A549 (cell line): ENCODE data around the gene ACSBG1. TPM values are rescaled to one million over a fixed set of nuclear protein-coding genes. Genes with fewer than 3 reads are reported as not detected.

Experiments used
- ATAC-seq, 2 experiments: fragments of 200-7000 bp in 1 of 2; fragments of >200 bp in 1 of 2; cut with Nextera tagmentation in 1 of 2; cut with Tn5 transposase in 1 of 2; 3 replicates each; pipeline versions ENCODE4 v1.8.0 to v1.9.1; 2018 to 2020; ENCODE audit warnings: mild to moderate bottlenecking in 1 of 2, moderate library complexity in 1 of 2
- CTCF ChIA-PET: fragments of 300-600 bp; sonication (Branson Sonifier 250); formaldehyde crosslinking; extraction: SDS; loops from one replicate; lab custom pipeline; 2021; ENCODE audit warnings: antibody characterized with exemption, inconsistent platforms; lab: Yijun Ruan, JAX
- POLR2A ChIA-PET: fragments of 350-600 bp; formaldehyde crosslinking; extraction: SDS; loops from one replicate; lab custom pipeline; 2021; ENCODE audit warnings: antibody characterized with exemption, inconsistent platforms; lab: Yijun Ruan, JAX
- DNase-seq, 2 experiments: peaks; one replicate each; pipeline versions ENCODE4 v3.0.0 to v3.0.0-alpha.2; 2011 to 2016; ENCODE audit warnings: low read depth in 1 of 2, low spot score in 1 of 2
- FAIRE-seq: peaks from 2 replicates; lab custom pipeline; 2011; peaks lifted over from hg19 to GRCh38; lab: Jason Lieb, UNC
- H3K27ac ChIP-seq, 2 experiments: fragments of >200 bp; sonication (Bioruptor Twin); formaldehyde crosslinking; 3 replicates each; pipeline ENCODE4 v1.5.1; 2016 to 2017
- H3K4me1 ChIP-seq: fragments of >200 bp; sonication (Bioruptor Twin); formaldehyde crosslinking; 3 replicates; pipeline ENCODE4 v1.6.1; 2016
- H3K4me2 ChIP-seq: fragments of >200 bp; sonication (Bioruptor Twin); formaldehyde crosslinking; 3 replicates; pipeline ENCODE4 v1.6.1; 2016
- H3K4me3 ChIP-seq: fragments of >200 bp; sonication (Bioruptor Twin); formaldehyde crosslinking; 3 replicates; pipeline ENCODE4 v1.5.1; 2016
- H3K9me3 ChIP-seq: fragments of >200 bp; sonication (Bioruptor Twin); formaldehyde crosslinking; 3 replicates; pipeline ENCODE4 v1.6.1; 2016
- ATOH8 ChIP-seq: fragments of 250-450 bp; sonication (Bioruptor Pico); IDR thresholded peaks from 2 replicates; pipeline ENCODE4 v1.5.0; 2020; ENCODE audit warnings: low read depth, mild to moderate bottlenecking, moderate library complexity
- CBX2 ChIP-seq: fragments of 200-600 bp; sonication (generic); IDR thresholded peaks from 2 replicates; pipeline ENCODE4 v1.6.1; 2016; ENCODE audit warnings: low read depth, mild to moderate bottlenecking, borderline replicate concordance
- CBX8 ChIP-seq: fragments of 200-600 bp; sonication (generic); IDR thresholded peaks from 2 replicates; pipeline ENCODE4 v1.6.1; 2016
- CHD4 ChIP-seq: fragments of 200-600 bp; sonication (generic); IDR thresholded peaks from 2 replicates; pipeline ENCODE4 v1.6.1; 2016; ENCODE audit warnings: antibody characterized with exemption, mild to moderate bottlenecking, borderline replicate concordance
- CTCF ChIP-seq: fragments of >200 bp; sonication (Bioruptor Twin); formaldehyde crosslinking; IDR thresholded peaks from 3 replicates; pipeline ENCODE4 v1.5.1; 2016
- EHMT2 ChIP-seq: fragments of 200-600 bp; sonication (generic); IDR thresholded peaks from 2 replicates; pipeline ENCODE4 v1.6.1; 2016; ENCODE audit warnings: antibody characterized with exemption, low read depth, mild to moderate bottlenecking, moderate library complexity
- GATA3 ChIP-seq: IDR thresholded peaks from 2 replicates; pipeline ENCODE4 v1.6.1; 2012; ENCODE audit warnings: borderline replicate concordance
- HEYL ChIP-seq: fragments of 250-450 bp; sonication (Bioruptor Pico); IDR thresholded peaks from 2 replicates; pipeline ENCODE4 v1.8.0; 2021; ENCODE audit warnings: mild to moderate bottlenecking, moderate library complexity
- HOXA7 ChIP-seq: fragments of 250-450 bp; sonication (Bioruptor Pico); IDR thresholded peaks from 2 replicates; pipeline ENCODE4 v1.5.0; 2020; ENCODE audit warnings: mild to moderate bottlenecking, moderate library complexity
- HOXB5 ChIP-seq: fragments of 250-450 bp; sonication (Bioruptor Pico); IDR thresholded peaks from 2 replicates; pipeline ENCODE4 v1.5.0; 2020; ENCODE audit warnings: mild to moderate bottlenecking, moderate library complexity
- MAFK ChIP-seq: fragments of 450-650 bp; IDR thresholded peaks from 2 replicates; pipeline ENCODE4 v1.6.1; 2014; ENCODE audit not compliant: partially characterized antibody
- MYC ChIP-seq: IDR thresholded peaks from 2 replicates; pipeline ENCODE4 v1.6.1; 2012; ENCODE audit warnings: mild to moderate bottlenecking, inconsistent platforms, low read length, improper control_type of control experiment, borderline replicate concordance
- NR3C1 ChIP-seq: fragments of >200 bp; sonication (Bioruptor Twin); formaldehyde crosslinking; IDR thresholded peaks from 3 replicates; pipeline ENCODE4 v1.6.1; 2017
- PHF8 ChIP-seq: fragments of 200-600 bp; sonication (generic); IDR thresholded peaks from 2 replicates; pipeline ENCODE4 v1.6.1; 2016; ENCODE audit warnings: low read depth, mild to moderate bottlenecking, antibody characterized with exemption, moderate library complexity, borderline replicate concordance
- POLR2A ChIP-seq: IDR thresholded peaks from 2 replicates; pipeline ENCODE4 v1.6.1; 2012; ENCODE audit warnings: mild to moderate bottlenecking, low read length
- POLR2AphosphoS2 ChIP-seq: conservative IDR thresholded peaks from 2 replicates; pipeline ENCODE4 v1.6.1; 2012; ENCODE audit warnings: low read length, improper control_type of control experiment, inconsistent platforms
- RAD21 ChIP-seq, 2 experiments: fragments of >200 bp in 1 of 2; sonication (Bioruptor Twin) in 1 of 2; formaldehyde crosslinking in 1 of 2; IDR thresholded peaks in 1 of 2; conservative IDR thresholded peaks in 1 of 2; 2 replicates in 1 of 2; 3 replicates in 1 of 2; pipeline ENCODE4 v1.6.1; 2012 to 2018; ENCODE audit warnings: inconsistent platforms in 1 of 2
- REST ChIP-seq: fragments of 200-600 bp; sonication (generic); IDR thresholded peaks from 2 replicates; pipeline ENCODE4 v1.6.1; 2016; ENCODE audit warnings: antibody characterized with exemption, mild to moderate bottlenecking, moderate library complexity
- RFX5 ChIP-seq: fragments of 450-650 bp; IDR thresholded peaks from 2 replicates; pipeline ENCODE4 v1.7.1; 2014; ENCODE audit warnings: antibody characterized with exemption, mild to moderate bottlenecking, moderate library complexity
- SMC3 ChIP-seq: fragments of >200 bp; sonication (Bioruptor Twin); formaldehyde crosslinking; IDR thresholded peaks from 3 replicates; pipeline ENCODE4 v1.6.1; 2018; ENCODE audit warnings: inconsistent platforms
- SREBF2 ChIP-seq: fragments of 450-650 bp; IDR thresholded peaks from 2 replicates; pipeline ENCODE4 v1.6.1; 2014; ENCODE audit warnings: mild to moderate bottlenecking, moderate library complexity
- WGBS: methylation state at CpG from one replicate; pipeline ENCODE4 v1.1.6; 2017; ENCODE audit errors: missing lambda C conversion rate; 5-methylcytosine and 5-hydroxymethylcytosine counted together
- polyA plus RNA-seq, 4 experiments: library from polyadenylated mRNA; depleted of rRNA in 3 of 4; stranded (reverse); fragments of >200 nt; fragmentation: RNase III in 1 of 4; extraction: RNeasy Plus Mini Kit Qiagen cat#74134 plus additional on column Dnase treatment in 1 of 4; gene quantifications; 2 replicates in 3 of 4; 3 replicates in 1 of 4; pipeline ENCODE4 v1.2.3, GENCODE V29; 2011 to 2017
- TF ChIP-seq, protein P1 (sequence below): fragments of 150-350 bp; IDR thresholded peaks from 2 replicates; pipeline ENCODE4 v1.6.1; 2014; ENCODE audit warnings: low read depth, mild to moderate bottlenecking, low read length

ACSBG1 gene
- polyA plus RNA-seq, 2 of the 4 experiments (the other 2 are of a cell fraction) = 0.15 to 0.21 TPM

DNA sequence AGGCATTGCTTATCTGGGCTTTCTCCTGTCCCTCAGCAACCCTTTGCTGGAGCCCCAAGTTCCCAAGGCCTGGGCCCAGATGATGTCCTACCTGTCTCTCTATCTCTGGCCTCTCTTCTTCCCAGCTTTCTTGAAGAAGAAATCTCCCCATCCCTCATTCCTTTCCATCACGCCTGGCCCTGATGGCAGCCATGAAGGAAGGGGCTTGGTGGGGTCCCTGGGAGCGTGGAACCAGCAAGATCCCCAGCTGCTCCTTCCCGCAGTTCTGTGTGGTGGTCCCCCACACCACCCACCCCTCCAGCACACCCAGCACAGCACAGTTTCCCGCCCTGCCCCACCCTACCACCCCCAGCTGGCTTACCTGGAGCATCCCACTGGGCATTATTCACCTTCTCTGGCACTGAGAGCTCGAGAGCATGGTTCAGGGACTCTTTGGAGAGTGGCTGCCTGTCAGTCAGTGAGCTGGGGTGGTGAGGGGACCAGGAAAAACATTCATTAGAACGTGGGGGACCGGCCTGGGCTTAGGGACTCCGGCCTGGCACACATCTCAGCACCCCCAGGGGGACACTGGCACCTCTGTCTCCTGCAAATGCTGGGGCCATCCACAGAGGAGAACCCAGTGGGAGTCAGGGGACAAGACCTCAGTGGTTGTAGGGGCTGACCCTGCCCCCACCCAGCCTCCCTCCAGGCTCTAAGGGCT, 26.6 kb downstream of the ACSBG1 start:
- WGBS = 66% methylated on average over 7 of the region's 8 CpGs
- CTCF ChIA-PET = interaction anchor here (0.8 to 16.2 kb wide), 6 partner anchors 9 to 77 kb away, joined by 3 to 184 read pairs (median 4); partner anchors contain the start of gene CIB2
- Histone ChIP-seq H3K4me2 (no peak overlapping the region), H3K4me1 (peaks cover 21% of the 10 kb centered on the region), H3K9me3 (no peaks in the 10 kb centered on the region), H3K4me3 (no peak overlapping the region), H3K27ac (no peak overlapping the region)
- POLR2A ChIA-PET = no interaction called here
- TF ChIP-seq ATOH8 (CRISPR knock-in tag) (no peak), REST (no peak), PHF8 (no peak), HOXB5 (CRISPR knock-in tag) (no peak), NR3C1 (no peak), RFX5 (no peak), EHMT2 (no peak)
- FAIRE-seq (no peak), ATAC-seq (no peak), DNase-seq (no peak)

DNA sequence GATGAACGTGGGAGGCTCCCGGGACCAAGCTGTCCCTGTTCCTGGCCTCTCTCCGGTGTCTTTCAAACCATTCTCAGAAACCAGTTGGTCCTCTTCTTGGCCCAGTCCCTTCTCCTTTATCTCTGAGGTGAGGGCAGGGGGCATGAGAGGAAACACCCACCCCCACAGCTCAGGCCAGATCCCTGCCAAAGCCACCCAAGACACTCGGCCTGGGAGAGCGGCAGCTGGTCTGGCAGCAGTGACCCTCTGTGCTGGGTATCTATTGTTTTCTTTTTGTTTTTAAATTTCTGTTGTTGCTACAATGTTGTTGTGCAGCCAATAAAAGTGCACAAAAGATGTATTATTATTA, 27.3 kb downstream of the ACSBG1 start:
- CTCF ChIA-PET = interaction anchor here (0.8 to 16.2 kb wide), 6 partner anchors 9 to 94 kb away, joined by 3 to 184 read pairs (median 4); partner anchors contain the start of gene CIB2
- DNase-seq (no peak), ATAC-seq (no peak), FAIRE-seq (no peak)
- TF ChIP-seq CBX2 = no peak
- no peak for TF ChIP-seq CHD4
- TF ChIP-seq MAFK = no peak
- no peak for TF ChIP-seq RAD21 (conservative IDR thresholded peaks at IDR 0.05 in 1 of 2, IDR thresholded peaks at IDR 0.05 in 1 of 2)
- no peak for TF ChIP-seq HEYL (CRISPR knock-in tag)
- no peak for TF ChIP-seq POLR2A
- TF ChIP-seq CBX8 = no peak
- no peak for TF ChIP-seq GATA3
- TF ChIP-seq, protein P1, sequence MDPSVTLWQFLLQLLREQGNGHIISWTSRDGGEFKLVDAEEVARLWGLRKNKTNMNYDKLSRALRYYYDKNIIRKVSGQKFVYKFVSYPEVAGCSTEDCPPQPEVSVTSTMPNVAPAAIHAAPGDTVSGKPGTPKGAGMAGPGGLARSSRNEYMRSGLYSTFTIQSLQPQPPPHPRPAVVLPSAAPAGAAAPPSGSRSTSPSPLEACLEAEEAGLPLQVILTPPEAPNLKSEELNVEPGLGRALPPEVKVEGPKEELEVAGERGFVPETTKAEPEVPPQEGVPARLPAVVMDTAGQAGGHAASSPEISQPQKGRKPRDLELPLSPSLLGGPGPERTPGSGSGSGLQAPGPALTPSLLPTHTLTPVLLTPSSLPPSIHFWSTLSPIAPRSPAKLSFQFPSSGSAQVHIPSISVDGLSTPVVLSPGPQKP = no peak
- no peak for TF ChIP-seq RFX5
- no peak for TF ChIP-seq MYC
- TF ChIP-seq HOXA7 (CRISPR knock-in tag) = no peak
- TF ChIP-seq POLR2AphosphoS2 = no peak
- no peak for TF ChIP-seq EHMT2
- no peak for TF ChIP-seq SREBF2
- TF ChIP-seq SMC3 = no peak
- no peak for TF ChIP-seq CTCF
- H3K4me1 ChIP-seq = peaks cover 14% of the 10 kb centered on the region
- H3K4me2 ChIP-seq = no peak overlapping the region
- no peak overlapping the region for H3K4me3 ChIP-seq
- 88% methylated on average over 5 of the region's 5 CpGs for WGBS
- H3K27ac ChIP-seq = no peak overlapping the region
- no peaks in the 10 kb centered on the region for H3K9me3 ChIP-seq
- POLR2A ChIA-PET = interaction anchor here (1.0 kb wide), 2 partner anchors 58 to 230 kb away, joined by 3 to 6 read pairs; partner anchors contain the start of gene IDH3A
